SJSA1 (cell line): ENCODE data around the gene TMEM45B. TPM values are rescaled to one million over a fixed set of nuclear protein-coding genes. Genes with fewer than 3 reads are reported as not detected.

Experiments
- DNase-seq, 2 experiments: peaks; one replicate each; pipeline ENCODE4 v3.0.0-alpha.2; 2015 to 2020; ENCODE audit warnings: low spot score in 2 of 2, low read depth in 1 of 2
- H3K27ac ChIP-seq: fragments of 250-450 bp; sonication (Bioruptor Pico); 2 replicates; pipeline ENCODE4 v1.5.1; 2020; ENCODE audit warnings: mild to moderate bottlenecking, moderate library complexity
- H3K27me3 ChIP-seq: fragments of 250-450 bp; sonication (Bioruptor Pico); replicated peaks from 2 replicates; pipeline ENCODE4 v1.5.1; 2020; ENCODE audit warnings: mild to moderate bottlenecking, moderate library complexity
- H3K36me3 ChIP-seq: fragments of 250-450 bp; sonication (Bioruptor Pico); 2 replicates; pipeline ENCODE4 v1.5.1; 2020; ENCODE audit warnings: mild to moderate bottlenecking
- H3K4me1 ChIP-seq: fragments of 250-450 bp; sonication (Bioruptor Pico); replicated peaks from 2 replicates; pipeline ENCODE4 v1.6.1; 2021; ENCODE audit warnings: mild to moderate bottlenecking
- H3K4me3 ChIP-seq: fragments of 250-450 bp; sonication (Bioruptor Pico); 2 replicates; pipeline ENCODE4 v1.5.1; 2020; ENCODE audit warnings: mild to moderate bottlenecking
- H3K9me3 ChIP-seq: fragments of 250-450 bp; sonication (Bioruptor Pico); replicated peaks from 2 replicates; pipeline ENCODE4 v1.5.1; 2020; ENCODE audit warnings: mild to moderate bottlenecking
- total RNA-seq: library from RNA; depleted of rRNA; stranded (reverse); fragments of >200 nt; shearing (Covaris generic); gene quantifications from 2 replicates; pipeline ENCODE4 v1.2.3, GENCODE V29; 2014; rRNA removed

Gene TMEM45B
- total RNA-seq, 1 experiment from 2014 or later = not detected

- no peaks in the 10 kb centered on the region for H3K27me3 ChIP-seq
- no peaks in the 10 kb centered on the region for H3K4me1 ChIP-seq
- no peak overlapping the region for H3K4me3 ChIP-seq
- no peak overlapping the region for H3K27ac ChIP-seq
- no peaks in the 10 kb centered on the region for H3K9me3 ChIP-seq
- DNase-seq = no peak
- peaks cover 33% of the 10 kb centered on the region for H3K36me3 ChIP-seq
Measured at GRCh38 chr11:129881570-129882170, 66.0 kb downstream of the TMEM45B start.

DNA sequence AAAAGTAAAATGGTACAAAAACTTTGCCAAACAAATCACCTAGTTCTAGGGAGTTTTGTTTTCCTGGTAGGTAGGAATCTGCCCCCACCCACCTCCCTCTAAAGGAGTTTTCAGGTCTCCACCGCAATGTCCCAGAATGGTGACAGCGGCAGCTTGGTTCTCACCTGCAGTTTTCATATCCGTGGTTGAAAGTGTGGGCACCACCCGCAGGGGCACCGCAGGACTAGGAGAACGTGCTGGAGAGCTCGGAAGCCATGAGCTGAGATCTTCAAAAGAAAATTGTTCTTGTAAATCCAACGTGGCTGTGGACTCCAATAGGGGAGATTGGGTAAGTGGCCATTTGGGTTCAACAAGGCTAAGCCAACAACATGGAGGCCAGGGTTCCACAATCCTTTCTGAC, 68.9 kb downstream of the TMEM45B start:
- Histone ChIP-seq H3K27me3 (no peaks in the 10 kb centered on the region), H3K27ac (no peak overlapping the region), H3K4me3 (no peak overlapping the region), H3K4me1 (no peaks in the 10 kb centered on the region), H3K36me3 (peaks cover 42% of the 10 kb centered on the region), H3K9me3 (no peaks in the 10 kb centered on the region)
- DNase-seq = no peak

DNA sequence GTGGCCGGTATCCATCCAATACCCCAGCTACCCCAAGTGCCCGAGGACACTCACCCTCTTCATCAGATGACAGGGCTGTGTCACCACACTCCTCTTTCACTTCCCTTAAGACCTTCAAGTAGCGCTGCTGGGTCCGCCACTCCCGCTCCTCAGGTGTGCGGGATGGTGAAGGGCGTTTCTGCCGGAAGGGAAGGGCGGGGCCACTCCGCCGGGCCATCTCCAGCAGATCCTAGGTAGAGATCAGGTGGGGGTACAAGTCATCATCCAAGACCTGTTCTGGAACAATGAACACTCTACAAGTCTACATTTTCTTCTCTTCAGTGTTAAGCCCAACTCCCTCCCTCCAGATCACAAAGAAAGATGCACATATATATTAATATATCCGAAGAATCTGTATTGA, 69.7 kb downstream of the TMEM45B start:
- H3K4me3 ChIP-seq = no peak overlapping the region
- no peaks in the 10 kb centered on the region for H3K27me3 ChIP-seq
- H3K27ac ChIP-seq = no peak overlapping the region
- H3K9me3 ChIP-seq = no peaks in the 10 kb centered on the region
- DNase-seq = no peak
- peaks cover 45% of the 10 kb centered on the region for H3K36me3 ChIP-seq
- no peaks in the 10 kb centered on the region for H3K4me1 ChIP-seq

DNA sequence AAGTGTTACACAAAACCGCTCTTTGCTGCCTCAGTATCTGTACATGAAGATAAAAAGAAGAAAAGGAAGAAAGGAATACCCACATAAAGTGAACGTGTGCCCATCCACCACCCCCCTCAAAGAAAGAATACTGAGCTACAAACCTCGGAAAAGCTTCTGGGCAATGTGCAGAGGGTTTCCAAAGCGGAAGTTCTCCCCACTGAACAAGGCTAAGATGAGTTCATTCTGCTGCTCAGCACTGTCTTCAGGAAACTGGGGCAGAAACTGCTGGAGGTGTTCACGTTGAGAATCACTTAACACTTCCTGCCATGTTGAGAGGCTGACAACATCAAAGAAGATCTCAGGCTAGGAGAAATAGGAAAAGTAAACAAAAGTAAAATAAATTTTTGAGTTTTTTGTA, 72.8 kb downstream of the TMEM45B start:
- no peak overlapping the region for H3K4me3 ChIP-seq
- H3K36me3 ChIP-seq = peaks cover 37% of the 10 kb centered on the region
- H3K9me3 ChIP-seq = no peaks in the 10 kb centered on the region
- H3K27ac ChIP-seq = no peak overlapping the region
- no peak for DNase-seq
- no peaks in the 10 kb centered on the region for H3K4me1 ChIP-seq
- no peaks in the 10 kb centered on the region for H3K27me3 ChIP-seq

GRCh38 chr11:129894278-129895125, 78.9 kb downstream of the TMEM45B start:
- H3K27me3 ChIP-seq = no peaks in the 10 kb centered on the region
- peaks cover 11% of the 10 kb centered on the region; the same call in 1 of the 2 replicates for H3K4me1 ChIP-seq
- H3K27ac ChIP-seq = no peak overlapping the region
- H3K9me3 ChIP-seq = no peaks in the 10 kb centered on the region
- peak overlapping the region; percentile 65 for H3K4me3 ChIP-seq
- peak in 1 of 2 experiments; percentile 18 for DNase-seq
- peaks cover 15% of the 10 kb centered on the region for H3K36me3 ChIP-seq

- DNase-seq = peak; percentile 49 to 65
- no peaks in the 10 kb centered on the region for H3K9me3 ChIP-seq
- peaks cover 11% of the 10 kb centered on the region; the same call in 1 of the 2 replicates for H3K4me1 ChIP-seq
- peaks cover 12% of the 10 kb centered on the region for H3K36me3 ChIP-seq
- H3K27me3 ChIP-seq = no peaks in the 10 kb centered on the region
- no peak within 1 kb of the TSS for H3K27ac ChIP-seq
- H3K4me3 ChIP-seq = peak within 1 kb of the TSS; percentile 65
Measured at GRCh38 chr11:129895126-129896041, 79.7 kb downstream of the TMEM45B start, which contains the start of gene NFRKB. TSS of gene NFRKB (minus strand) at chr11:129895578. CDS start at chr11:129892849, 2,729 bp downstream.

DNA sequence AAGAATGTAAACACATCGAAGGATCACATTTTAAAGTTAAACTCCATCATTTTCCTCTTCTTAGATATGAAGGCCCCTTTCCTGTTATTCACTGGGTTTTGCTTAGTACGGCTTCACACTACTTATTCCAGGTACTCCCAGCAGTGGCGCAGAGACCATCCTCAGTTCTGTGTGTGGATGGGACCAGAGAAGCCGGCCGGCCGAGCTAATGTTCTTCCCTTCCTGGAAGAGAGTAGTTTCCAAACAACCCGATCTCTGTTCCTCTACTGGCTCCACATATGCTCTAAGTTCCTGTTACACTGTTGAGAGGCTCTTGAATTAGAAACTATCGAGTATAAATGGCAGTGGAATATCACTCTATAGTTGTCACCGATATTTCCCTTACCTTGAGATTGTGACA, 80.4 kb downstream of the TMEM45B start:
- H3K36me3 ChIP-seq = peaks cover 10% of the 10 kb centered on the region
- peak overlapping the region; percentile 65 for H3K4me3 ChIP-seq
- peaks cover 11% of the 10 kb centered on the region; the same call in 1 of the 2 replicates for H3K4me1 ChIP-seq
- H3K27me3 ChIP-seq = no peaks in the 10 kb centered on the region
- H3K9me3 ChIP-seq = no peaks in the 10 kb centered on the region
- H3K27ac ChIP-seq = no peak overlapping the region
- DNase-seq = no peak

- Histone ChIP-seq H3K36me3 (0 out of 2 replicates have a peak, but pooled peaks cover 5% of the 10 kb centered on the region), H3K27me3 (no peaks in the 10 kb centered on the region), H3K27ac (no peak overlapping the region), H3K4me1 (no peaks in the 10 kb centered on the region), H3K4me3 (no peak overlapping the region), H3K9me3 (no peaks in the 10 kb centered on the region)
- no peak for DNase-seq
Measured at GRCh38 chr11:129905402-129905801, 89.8 kb downstream of the TMEM45B start.

Other genes starting within 250 kb of the TMEM45B start
- gene NFRKB, start 79.7 kb downstream of the TMEM45B start, total RNA-seq = 11.4 and 19.6 TPM in 2 replicates
- gene PRDM10, start 187.0 kb downstream of the TMEM45B start, total RNA-seq = 3.5 and 4.0 TPM in 2 replicates